Panc1 (cell line): Measurements from ENCODE around the gene THAP3. TPM values are rescaled to one million over a fixed set of nuclear protein-coding genes. Genes with fewer than 3 reads are reported as not detected.
"Not testable (repeated sequence)": the region's sequence is repeated elsewhere in the genome, so short reads cannot be mapped to it uniquely, and the experiment has no call there.

Source experiments
- ATAC-seq: fragments of 200-7000 bp; cut with Tn5 transposase; 2 replicates; pipeline ENCODE4 v1.9.1; 2020; ENCODE audit warnings: mild to moderate bottlenecking, moderate library complexity
- BruUV-seq: library from RNA; stranded (reverse); fragments of 400-500 nt; replicated peaks from 2 replicates; lab custom pipeline; 2021; lab: Mats Ljungman, UMichigan
- CTCF ChIA-PET: fragments of 300-600 bp; sonication (Branson Sonifier 250); formaldehyde crosslinking; loops from one replicate; lab custom pipeline; 2022; ENCODE audit warnings: antibody characterized with exemption; lab: Charles Lee
- POLR2A ChIA-PET: fragments of 300-600 bp; sonication (Branson Sonifier 250); formaldehyde crosslinking; loops from one replicate; lab custom pipeline; 2022; ENCODE audit warnings: antibody characterized with exemption; lab: Charles Lee
- DNase-seq: peaks from one replicate; pipeline ENCODE4 v3.0.0-alpha.2; 2010; ENCODE audit warnings: low read depth, low spot score
- H3K27ac ChIP-seq: 2 replicates; pipeline ENCODE4 v1.5.1; 2011; ENCODE audit warnings: mild to moderate bottlenecking, low read length, inconsistent platforms
- H3K27me3 ChIP-seq: fragments of 200-500 bp; sonication (Bioruptor generic); 2 replicates; pipeline ENCODE4 v1.6.0; 2014; ENCODE audit warnings: low read length, inconsistent platforms; ENCODE audit not compliant: control insufficient read depth, insufficient read depth
- H3K36me3 ChIP-seq: fragments of 200-500 bp; sonication (Bioruptor generic); 2 replicates; pipeline ENCODE4 v1.5.1; 2014; ENCODE audit warnings: inconsistent platforms, mild to moderate bottlenecking, low read length, moderate library complexity; ENCODE audit not compliant: control insufficient read depth, insufficient read depth
- H3K4me1 ChIP-seq: 2 replicates; pipeline ENCODE4 v1.5.1; 2011; ENCODE audit warnings: inconsistent platforms, mild to moderate bottlenecking, low read length, moderate library complexity; ENCODE audit not compliant: control insufficient read depth, insufficient read depth
- H3K4me3 ChIP-seq, 2 experiments: 2 replicates each; pipeline ENCODE4 v1.5.1; 2011 to 2012; ENCODE audit warnings: low read depth in 2 of 2, low read length in 2 of 2, mild to moderate bottlenecking in 2 of 2, inconsistent platforms in 1 of 2, moderate library complexity in 1 of 2
- H3K9me3 ChIP-seq: fragments of 200-500 bp; sonication (Bioruptor generic); 2 replicates; pipeline ENCODE4 v1.5.1; 2014; ENCODE audit warnings: low read depth, mild to moderate bottlenecking, inconsistent platforms, low read length, moderate library complexity; ENCODE audit not compliant: control insufficient read depth, insufficient read depth
- CTCF ChIP-seq: fragments of 450-650 bp; IDR thresholded peaks from 2 replicates; pipeline ENCODE4 v1.5.1; 2017; ENCODE audit warnings: mild to moderate bottlenecking
- POLR2AphosphoS5 ChIP-seq: IDR thresholded peaks from 2 replicates; pipeline ENCODE4 v1.6.1; 2012; ENCODE audit warnings: mild to moderate bottlenecking, low read depth, low read length, moderate library complexity
- REST ChIP-seq, 2 experiments: IDR thresholded peaks; 2 replicates each; pipeline ENCODE4 v1.6.1; 2011 to 2012; ENCODE audit warnings: low read depth in 2 of 2, control low read depth in 1 of 2, low read length in 1 of 2, mild to moderate bottlenecking in 1 of 2, moderate library complexity in 1 of 2; ENCODE audit not compliant: insufficient read depth in 1 of 2
- SIN3A ChIP-seq: IDR thresholded peaks from 2 replicates; pipeline ENCODE4 v1.6.1; 2012; ENCODE audit warnings: low read depth, mild to moderate bottlenecking, low read length, moderate library complexity, borderline replicate concordance; ENCODE audit not compliant: insufficient read depth
- TCF7L2 ChIP-seq: IDR thresholded peaks from 2 replicates; pipeline ENCODE4 v1.6.1; 2011; ENCODE audit warnings: mild to moderate bottlenecking, low read depth, low read length, inconsistent platforms
- in situ Hi-C: cut with HindIII; loops from 2 replicates; pipeline ENCODE4 v1.10.0; 2016; ENCODE audit warnings: low sequenced_read_pairs, low pct_unique_long_range_greater_than_20kb
- intact Hi-C: fragments of 100-400 bp; cut with micrococcal nuclease; formaldehyde crosslinking; loops from one replicate; pipeline ENCODE4 v1.10.0; 2022; ENCODE audit not compliant: unreplicated experiment
- total RNA-seq: library from RNA; stranded (reverse); gene quantifications from one replicate; pipeline ENCODE4 v1.2.1, GENCODE V29; 2021; ENCODE audit not compliant: unreplicated experiment

THAP3 gene
- total RNA-seq, 1 experiment from 2014 or later: 24.9 TPM

GRCh38 chr1:6660415-6661049 lies 35.9 kb downstream of the THAP3 start:
- TF ChIP-seq POLR2AphosphoS5 (no peak), TCF7L2 (no peak), SIN3A (no peak), CTCF (no peak), REST (IDR thresholded peaks at IDR 0.05; ENCODE audit: insufficient read depth in 1 of 2, low read depth in 2 of 2, low read length in 1 of 2) (no peak)
- H3K27me3 ChIP-seq: no peaks in the 10 kb centered on the region
- H3K9me3 ChIP-seq: no peaks in the 10 kb centered on the region
- H3K27ac ChIP-seq: no peak overlapping the region
- no peaks in the 10 kb centered on the region for H3K4me1 ChIP-seq
- CTCF ChIA-PET: no interaction called here
- no peak for ATAC-seq
- POLR2A ChIA-PET: no interaction called here
- in situ Hi-C loops (no loop called here), intact Hi-C loops (no loop called here)
- no peaks in the 10 kb centered on the region; the same call in none of the 2 replicates for H3K36me3 ChIP-seq
- H3K4me3 ChIP-seq: no peak overlapping the region
- BruUV-seq: no TSS peak
- no peak for DNase-seq

- in situ Hi-C loops, BruUV-seq, ATAC-seq, intact Hi-C loops, POLR2A ChIA-PET, H3K9me3 ChIP-seq, H3K27ac ChIP-seq, H3K27me3 ChIP-seq, H3K4me3 ChIP-seq, H3K4me1 ChIP-seq, H3K36me3 ChIP-seq, CTCF ChIA-PET, DNase-seq: not testable (repeated sequence)
These were observed 37.8 kb downstream of the THAP3 start for GRCh38 chr1:6662468-6662867.

- H3K4me1 ChIP-seq: no peaks in the 10 kb centered on the region
- BruUV-seq: no TSS peak
- H3K4me3 ChIP-seq: no peak overlapping the region
- TF ChIP-seq SIN3A (no peak), TCF7L2 (no peak), REST (IDR thresholded peaks at IDR 0.05; ENCODE audit: insufficient read depth in 1 of 2, low read depth in 2 of 2, low read length in 1 of 2) (no peak), POLR2AphosphoS5 (no peak), CTCF (no peak)
- ChIA-PET CTCF (no interaction called here), POLR2A (no interaction called here)
- H3K36me3 ChIP-seq: peaks cover 2% of the 10 kb centered on the region; the same call in 1 of the 2 replicates
- DNase-seq (no peak), ATAC-seq (no peak)
- H3K27ac ChIP-seq: no peak overlapping the region
- H3K9me3 ChIP-seq: no peaks in the 10 kb centered on the region
- no peaks in the 10 kb centered on the region for H3K27me3 ChIP-seq
- in situ Hi-C loops: no loop called here
- intact Hi-C loops: no loop called here
These were observed 42.0 kb downstream of the THAP3 start for GRCh38 chr1:6666696-6667095.
